ENCODE data around the gene CCT7.

- no peak for TF ChIP-seq SIN3A (IDR thresholded peaks at IDR 0.05; ENCODE audit: low read depth)
- no peak for TF ChIP-seq YY1 (IDR thresholded peaks at IDR 0.05; ENCODE audit: extremely low read depth, insufficient replicate concordance, low read depth, low read length)
- TF ChIP-seq, protein P1, sequence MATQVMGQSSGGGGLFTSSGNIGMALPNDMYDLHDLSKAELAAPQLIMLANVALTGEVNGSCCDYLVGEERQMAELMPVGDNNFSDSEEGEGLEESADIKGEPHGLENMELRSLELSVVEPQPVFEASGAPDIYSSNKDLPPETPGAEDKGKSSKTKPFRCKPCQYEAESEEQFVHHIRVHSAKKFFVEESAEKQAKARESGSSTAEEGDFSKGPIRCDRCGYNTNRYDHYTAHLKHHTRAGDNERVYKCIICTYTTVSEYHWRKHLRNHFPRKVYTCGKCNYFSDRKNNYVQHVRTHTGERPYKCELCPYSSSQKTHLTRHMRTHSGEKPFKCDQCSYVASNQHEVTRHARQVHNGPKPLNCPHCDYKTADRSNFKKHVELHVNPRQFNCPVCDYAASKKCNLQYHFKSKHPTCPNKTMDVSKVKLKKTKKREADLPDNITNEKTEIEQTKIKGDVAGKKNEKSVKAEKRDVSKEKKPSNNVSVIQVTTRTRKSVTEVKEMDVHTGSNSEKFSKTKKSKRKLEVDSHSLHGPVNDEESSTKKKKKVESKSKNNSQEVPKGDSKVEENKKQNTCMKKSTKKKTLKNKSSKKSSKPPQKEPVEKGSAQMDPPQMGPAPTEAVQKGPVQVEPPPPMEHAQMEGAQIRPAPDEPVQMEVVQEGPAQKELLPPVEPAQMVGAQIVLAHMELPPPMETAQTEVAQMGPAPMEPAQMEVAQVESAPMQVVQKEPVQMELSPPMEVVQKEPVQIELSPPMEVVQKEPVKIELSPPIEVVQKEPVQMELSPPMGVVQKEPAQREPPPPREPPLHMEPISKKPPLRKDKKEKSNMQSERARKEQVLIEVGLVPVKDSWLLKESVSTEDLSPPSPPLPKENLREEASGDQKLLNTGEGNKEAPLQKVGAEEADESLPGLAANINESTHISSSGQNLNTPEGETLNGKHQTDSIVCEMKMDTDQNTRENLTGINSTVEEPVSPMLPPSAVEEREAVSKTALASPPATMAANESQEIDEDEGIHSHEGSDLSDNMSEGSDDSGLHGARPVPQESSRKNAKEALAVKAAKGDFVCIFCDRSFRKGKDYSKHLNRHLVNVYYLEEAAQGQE (IDR thresholded peaks at IDR 0.05; ENCODE audit: low read depth) = no peak
- no peak for TF ChIP-seq POLR2A (IDR thresholded peaks at IDR 0.05; ENCODE audit: borderline replicate concordance, extremely low read depth, insufficient read depth, insufficient read length)
These were observed 32.2 kb downstream of the CCT7 start for GRCh38 chr2:73266061-73266901.

Data from HCT116 (cell line).